Effector memory CD8-positive, alpha-beta T cell (primary cell): ENCODE data around the gene SSH2.

Source experiments
- ATAC-seq: fragments of 150-1000 bp; cut with Tn5 transposase; replicated peaks from 2 replicates; pipeline ENCODE4 v1.10.0; 2021; ENCODE audit warnings: mild to moderate bottlenecking, moderate library complexity
- DNase-seq, 3 experiments: peaks; one replicate each; pipeline ENCODE4 v3.0.0; 2021
- H3K27ac Mint-ChIP-seq, 2 donors: one replicate each; pipeline ENCODE4 v1.8.0; 2022; ENCODE audit warnings: mild to moderate bottlenecking in 2 of 2, mixed read lengths in 2 of 2, moderate library complexity in 2 of 2
- H3K27me3 Mint-ChIP-seq, 2 donors: one replicate each; pipeline ENCODE4 v1.8.0; 2022; ENCODE audit warnings: mixed read lengths in 2 of 2
- H3K36me3 Mint-ChIP-seq: one replicate; pipeline ENCODE4 v1.8.0; 2022; ENCODE audit warnings: mild to moderate bottlenecking, moderate library complexity, mixed read lengths; ENCODE audit not compliant: insufficient read depth
- H3K4me1 Mint-ChIP-seq, 2 donors: one replicate each; pipeline ENCODE4 v1.8.0; 2022; ENCODE audit warnings: low read depth in 2 of 2, mixed read lengths in 2 of 2
- H3K4me3 Mint-ChIP-seq, 2 donors: one replicate each; pipeline ENCODE4 v1.8.0; 2022; ENCODE audit warnings: mild to moderate bottlenecking in 2 of 2, mixed read lengths in 2 of 2, moderate library complexity in 2 of 2
- H3K9me3 Mint-ChIP-seq, 2 donors: one replicate each; pipeline ENCODE4 v1.8.0; 2022; ENCODE audit warnings: mixed read lengths in 2 of 2

SSH2 gene

GRCh38 chr17:29588562-29589411 is 341.2 kb downstream of the SSH2 start:
- Mint-ChIP-seq H3K4me3 (peak overlapping the region; percentile 88 to 93), H3K27me3 (no peaks in the 10 kb centered on the region), H3K36me3 (peaks cover 8% of the 10 kb centered on the region), H3K4me1 (peaks cover 47 to 62% of the 10 kb centered on the region in 2 donors), H3K27ac (peak overlapping the region; percentile 86 to 89), H3K9me3 (no peaks in the 10 kb centered on the region)
- DNase-seq (peak; percentile 53 to 66 (median 62)), ATAC-seq (peak; percentile 56)

GRCh38 chr17:29588017-29588561 is 341.9 kb downstream of the SSH2 start:
- DNase-seq, result no peak
- Mint-ChIP-seq H3K27ac (peak overlapping the region; percentile 86 to 89), H3K4me3 (peak overlapping the region; percentile 88 to 93), H3K4me1 (peaks cover 45 to 60% of the 10 kb centered on the region in 2 donors), H3K27me3 (no peaks in the 10 kb centered on the region), H3K36me3 (peaks cover 8% of the 10 kb centered on the region), H3K9me3 (no peaks in the 10 kb centered on the region)
- no peak for ATAC-seq

- no peak for DNase-seq
- no peak for ATAC-seq
- H3K4me1 Mint-ChIP-seq, result peaks cover 45 to 59% of the 10 kb centered on the region in 2 donors
Observed at GRCh38 chr17:29587591-29587990, 342.4 kb downstream of the SSH2 start.

GRCh38 chr17:29586676-29587469 is 343.2 kb downstream of the SSH2 start:
- DNase-seq (no peak), ATAC-seq (no peak)
- H3K9me3 Mint-ChIP-seq, result no peaks in the 10 kb centered on the region
- peak overlapping the region in 1 of 2 donors; percentile 89 for H3K27ac Mint-ChIP-seq
- peaks cover 45 to 57% of the 10 kb centered on the region in 2 donors for H3K4me1 Mint-ChIP-seq
- H3K27me3 Mint-ChIP-seq, result no peaks in the 10 kb centered on the region
- H3K4me3 Mint-ChIP-seq, result peak overlapping the region; percentile 88 to 93
- peaks cover 13% of the 10 kb centered on the region for H3K36me3 Mint-ChIP-seq

More at GRCh38 chr17:29587591-29587990, 342.4 kb downstream of the SSH2 start:
- Mint-ChIP-seq H3K36me3 (peaks cover 8% of the 10 kb centered on the region), H3K27ac (peak overlapping the region; percentile 86 to 89), H3K27me3 (no peaks in the 10 kb centered on the region), H3K9me3 (no peaks in the 10 kb centered on the region), H3K4me3 (peak overlapping the region; percentile 88 to 93)

- ATAC-seq (no peak), DNase-seq (no peak)
- Mint-ChIP-seq H3K36me3 (peaks cover 14% of the 10 kb centered on the region), H3K27ac (peak overlapping the region in 1 of 2 donors; percentile 51), H3K4me1 (peaks cover 45 to 46% of the 10 kb centered on the region in 2 donors), H3K4me3 (no peak overlapping the region), H3K27me3 (no peaks in the 10 kb centered on the region), H3K9me3 (no peaks in the 10 kb centered on the region)
Observed at GRCh38 chr17:29585080-29585751, 344.8 kb downstream of the SSH2 start.

- Mint-ChIP-seq H3K4me3 (no peak overlapping the region), H3K27ac (peak overlapping the region; percentile 68 to 91), H3K9me3 (no peaks in the 10 kb centered on the region), H3K27me3 (no peaks in the 10 kb centered on the region), H3K4me1 (peaks cover 43 to 46% of the 10 kb centered on the region in 2 donors), H3K36me3 (peaks cover 19% of the 10 kb centered on the region)
- ATAC-seq (no peak), DNase-seq (no peak)
Observed at GRCh38 chr17:29584452-29585079, 345.5 kb downstream of the SSH2 start.

GRCh38 chr17:29583324-29584248 is 346.4 kb downstream of the SSH2 start:
- H3K27ac Mint-ChIP-seq, result peak overlapping the region; percentile 68 to 91
- H3K4me1 Mint-ChIP-seq, result peaks cover 43 to 44% of the 10 kb centered on the region in 2 donors
- DNase-seq (no peak), ATAC-seq (no peak)
- no peaks in the 10 kb centered on the region for H3K27me3 Mint-ChIP-seq
- H3K36me3 Mint-ChIP-seq, result peaks cover 21% of the 10 kb centered on the region
- H3K9me3 Mint-ChIP-seq, result no peaks in the 10 kb centered on the region
- H3K4me3 Mint-ChIP-seq, result no peak overlapping the region

- ATAC-seq (no peak), DNase-seq (no peak)
- Mint-ChIP-seq H3K4me1 (peaks cover 35 to 37% of the 10 kb centered on the region in 2 donors), H3K9me3 (no peaks in the 10 kb centered on the region), H3K27ac (no peak overlapping the region), H3K27me3 (no peaks in the 10 kb centered on the region), H3K36me3 (peaks cover 17% of the 10 kb centered on the region), H3K4me3 (no peak overlapping the region)
Observed at GRCh38 chr17:29582772-29583171, 347.3 kb downstream of the SSH2 start.

GRCh38 chr17:29582254-29582765 is 347.7 kb downstream of the SSH2 start:
- DNase-seq (no peak), ATAC-seq (no peak)
- no peak overlapping the region for H3K27ac Mint-ChIP-seq
- H3K36me3 Mint-ChIP-seq, result peaks cover 18% of the 10 kb centered on the region
- H3K27me3 Mint-ChIP-seq, result no peaks in the 10 kb centered on the region
- no peak overlapping the region for H3K4me3 Mint-ChIP-seq
- no peaks in the 10 kb centered on the region for H3K9me3 Mint-ChIP-seq
- peaks cover 31 to 33% of the 10 kb centered on the region in 2 donors for H3K4me1 Mint-ChIP-seq

GRCh38 chr17:29581583-29582253 is 348.3 kb downstream of the SSH2 start:
- Mint-ChIP-seq H3K9me3 (no peaks in the 10 kb centered on the region), H3K4me1 (peaks cover 27 to 28% of the 10 kb centered on the region in 2 donors), H3K27ac (no peak overlapping the region), H3K36me3 (peaks cover 23% of the 10 kb centered on the region), H3K27me3 (no peaks in the 10 kb centered on the region), H3K4me3 (no peak overlapping the region)
- DNase-seq (no peak), ATAC-seq (no peak)
